ENCODE measurements around the gene FRY. TPM values are rescaled to one million over a fixed set of nuclear protein-coding genes. Genes with fewer than 3 reads are reported as not detected.

The FRY gene
- total and polyA plus RNA-seq, 4 experiments from 2014 or later, result 2.3 to 19.2 (median 11.8) TPM

- Mint-ChIP-seq H3K4me1 (no peaks in the 10 kb centered on the region), H3K27me3 (peaks cover 0 to 3% of the 10 kb centered on the region in 2 donors), H3K4me3 (no peak overlapping the region), H3K9me3 (peaks cover 0 to 5% (median 0%) of the 10 kb centered on the region in 8 donors), H3K27ac (no peak overlapping the region), H3K36me3 (peaks cover 3 to 14% of the 10 kb centered on the region in 2 donors)
- Histone ChIP-seq H3K4me3 (ENCODE audit: low read length in 2 of 2) (no peak overlapping the region), H3K4me1 (ENCODE audit: insufficient read depth, low read length) (no peaks in the 10 kb centered on the region), H3K36me3 (ENCODE audit: insufficient read depth, low read length) (no peaks in the 10 kb centered on the region), H3K27ac (ENCODE audit: low read depth, low read length) (no peak overlapping the region), H3K27me3 (ENCODE audit: insufficient read depth, low read length) (peaks cover 3% of the 10 kb centered on the region), H3K9me3 (ENCODE audit: control insufficient read depth in 1 of 2, low read length in 2 of 2) (no peaks in the 10 kb centered on the region)
- intact Hi-C loops (cut with micrococcal nuclease), result loop anchor here (10.0 kb wide), 1 partner anchor 107 kb away; the partner anchor contains the start of gene FRY
- ChIA-PET POLR2A (ENCODE audit: partially characterized antibody) (no interaction called here), CTCF (ENCODE audit: partially characterized antibody) (no interaction called here)
- DNase-seq, result no peak
These were observed 109.9 kb downstream of the FRY start for GRCh38 chr13:32141462-32141861.

GRCh38 chr13:32142115-32142514 is 110.5 kb downstream of the FRY start:
- intact Hi-C loops (cut with micrococcal nuclease), result loop anchor here (10.0 kb wide), 1 partner anchor 107 kb away; the partner anchor contains the start of gene FRY
- Mint-ChIP-seq H3K4me3 (no peak overlapping the region), H3K4me1 (no peaks in the 10 kb centered on the region), H3K36me3 (peaks cover 6 to 21% of the 10 kb centered on the region in 2 donors), H3K9me3 (peaks cover 0 to 5% (median 0%) of the 10 kb centered on the region in 8 donors), H3K27ac (no peak overlapping the region), H3K27me3 (peaks cover 0 to 3% of the 10 kb centered on the region in 2 donors)
- H3K9me3 ChIP-seq (ENCODE audit: control insufficient read depth in 1 of 2, low read length in 2 of 2), result no peaks in the 10 kb centered on the region
- no peak for DNase-seq
- H3K36me3 ChIP-seq (ENCODE audit: insufficient read depth, low read length), result no peaks in the 10 kb centered on the region
- H3K27me3 ChIP-seq (ENCODE audit: insufficient read depth, low read length), result peaks cover 3% of the 10 kb centered on the region
- POLR2A ChIA-PET (ENCODE audit: partially characterized antibody), result no interaction called here
- H3K27ac ChIP-seq (ENCODE audit: low read depth, low read length), result no peak overlapping the region
- H3K4me3 ChIP-seq (ENCODE audit: low read length in 2 of 2), result no peak overlapping the region
- no peaks in the 10 kb centered on the region for H3K4me1 ChIP-seq (ENCODE audit: insufficient read depth, low read length)
- CTCF ChIA-PET (ENCODE audit: partially characterized antibody), result no interaction called here

GRCh38 chr13:32142956-32143375 is 111.4 kb downstream of the FRY start:
- CTCF ChIA-PET (ENCODE audit: partially characterized antibody), result no interaction called here
- no peaks in the 10 kb centered on the region for H3K36me3 ChIP-seq (ENCODE audit: insufficient read depth, low read length)
- POLR2A ChIA-PET (ENCODE audit: partially characterized antibody), result no interaction called here

GRCh38 chr13:32147193-32147592 is 115.6 kb downstream of the FRY start:
- Histone ChIP-seq H3K27ac (ENCODE audit: low read depth, low read length) (no peak overlapping the region), H3K4me3 (ENCODE audit: low read length in 2 of 2) (no peak overlapping the region), H3K27me3 (ENCODE audit: insufficient read depth, low read length) (peaks cover 3% of the 10 kb centered on the region), H3K4me1 (ENCODE audit: insufficient read depth, low read length) (no peaks in the 10 kb centered on the region), H3K9me3 (ENCODE audit: control insufficient read depth in 1 of 2, low read length in 2 of 2) (no peaks in the 10 kb centered on the region), H3K36me3 (ENCODE audit: insufficient read depth, low read length) (no peaks in the 10 kb centered on the region)
- Mint-ChIP-seq H3K27ac (no peak overlapping the region), H3K4me3 (no peak overlapping the region), H3K9me3 (peaks cover 0 to 5% (median 0%) of the 10 kb centered on the region in 8 donors), H3K27me3 (peaks cover 0 to 4% of the 10 kb centered on the region in 2 donors), H3K36me3 (peaks cover 13 to 38% of the 10 kb centered on the region in 2 donors), H3K4me1 (no peaks in the 10 kb centered on the region)
- ChIA-PET POLR2A (ENCODE audit: partially characterized antibody) (no interaction called here), CTCF (ENCODE audit: partially characterized antibody) (no interaction called here)
- intact Hi-C loops (cut with micrococcal nuclease), result loop anchor here (10.0 kb wide), 1 partner anchor 112 kb away; the partner anchor contains the start of gene FRY
- DNase-seq, result no peak

More at GRCh38 chr13:32142956-32143375, 111.4 kb downstream of the FRY start:
- Histone ChIP-seq H3K4me1 (ENCODE audit: insufficient read depth, low read length) (no peaks in the 10 kb centered on the region), H3K9me3 (ENCODE audit: control insufficient read depth in 1 of 2, low read length in 2 of 2) (no peaks in the 10 kb centered on the region), H3K27me3 (ENCODE audit: insufficient read depth, low read length) (peaks cover 3% of the 10 kb centered on the region), H3K27ac (ENCODE audit: low read depth, low read length) (no peak overlapping the region), H3K4me3 (ENCODE audit: low read length in 2 of 2) (no peak overlapping the region)
- Mint-ChIP-seq H3K4me1 (no peaks in the 10 kb centered on the region), H3K36me3 (peaks cover 9 to 28% of the 10 kb centered on the region in 2 donors), H3K27me3 (peaks cover 0 to 4% of the 10 kb centered on the region in 2 donors), H3K4me3 (no peak overlapping the region), H3K27ac (no peak overlapping the region), H3K9me3 (peaks cover 0 to 5% (median 0%) of the 10 kb centered on the region in 8 donors)
- no peak for DNase-seq
- intact Hi-C loops (cut with micrococcal nuclease), result loop anchor here (10.0 kb wide), 1 partner anchor 108 kb away; the partner anchor contains the start of gene FRY

- Histone ChIP-seq H3K9me3 (ENCODE audit: control insufficient read depth in 1 of 2, low read length in 2 of 2) (no peaks in the 10 kb centered on the region), H3K4me3 (ENCODE audit: low read length in 2 of 2) (no peak overlapping the region), H3K27me3 (ENCODE audit: insufficient read depth, low read length) (peaks cover 3% of the 10 kb centered on the region), H3K36me3 (ENCODE audit: insufficient read depth, low read length) (no peaks in the 10 kb centered on the region), H3K27ac (ENCODE audit: low read depth, low read length) (no peak overlapping the region), H3K4me1 (ENCODE audit: insufficient read depth, low read length) (no peaks in the 10 kb centered on the region)
- intact Hi-C loops (cut with micrococcal nuclease), result loop anchor here (10.0 kb wide), 1 partner anchor 113 kb away; the partner anchor contains the start of gene FRY
- peaks cover 0 to 4% of the 10 kb centered on the region in 2 donors for H3K27me3 Mint-ChIP-seq
- peaks cover 13 to 40% of the 10 kb centered on the region in 2 donors for H3K36me3 Mint-ChIP-seq
- ChIA-PET CTCF (ENCODE audit: partially characterized antibody) (no interaction called here), POLR2A (ENCODE audit: partially characterized antibody) (no interaction called here)
- peak overlapping the region in 2 of 7 donors; percentile 7 to 64 for H3K27ac Mint-ChIP-seq
- H3K4me1 Mint-ChIP-seq, result no peaks in the 10 kb centered on the region
- DNase-seq, result no peak
- peaks cover 0 to 5% (median 0%) of the 10 kb centered on the region in 8 donors for H3K9me3 Mint-ChIP-seq
- no peak overlapping the region for H3K4me3 Mint-ChIP-seq
These were observed 116.4 kb downstream of the FRY start for GRCh38 chr13:32147976-32148375.

GRCh38 chr13:32150239-32150638 is 118.7 kb downstream of the FRY start:
- Mint-ChIP-seq H3K9me3 (peaks cover 0 to 5% (median 0%) of the 10 kb centered on the region in 8 donors), H3K4me1 (no peaks in the 10 kb centered on the region), H3K27ac (no peak overlapping the region), H3K4me3 (no peak overlapping the region), H3K36me3 (peaks cover 11 to 44% of the 10 kb centered on the region in 2 donors), H3K27me3 (peaks cover 0 to 1% of the 10 kb centered on the region in 2 donors)
- CTCF ChIA-PET (ENCODE audit: partially characterized antibody), result no interaction called here
- intact Hi-C loops (cut with micrococcal nuclease), result no loop called here
- H3K27me3 ChIP-seq (ENCODE audit: insufficient read depth, low read length), result no peaks in the 10 kb centered on the region
- POLR2A ChIA-PET (ENCODE audit: partially characterized antibody), result no interaction called here
- H3K4me3 ChIP-seq (ENCODE audit: low read length in 2 of 2), result no peak overlapping the region
- no peak overlapping the region for H3K27ac ChIP-seq (ENCODE audit: low read depth, low read length)
- no peak for DNase-seq
- H3K9me3 ChIP-seq (ENCODE audit: control insufficient read depth in 1 of 2, low read length in 2 of 2), result no peaks in the 10 kb centered on the region
- no peaks in the 10 kb centered on the region for H3K36me3 ChIP-seq (ENCODE audit: insufficient read depth, low read length)
- H3K4me1 ChIP-seq (ENCODE audit: insufficient read depth, low read length), result no peaks in the 10 kb centered on the region

- intact Hi-C loops (cut with micrococcal nuclease), result no loop called here
- CTCF ChIA-PET (ENCODE audit: partially characterized antibody), result no interaction called here
These were observed 119.2 kb downstream of the FRY start for GRCh38 chr13:32150794-32151193.

More at GRCh38 chr13:32150794-32151193, 119.2 kb downstream of the FRY start:
- Histone ChIP-seq H3K27ac (ENCODE audit: low read depth, low read length) (no peak overlapping the region), H3K9me3 (ENCODE audit: control insufficient read depth in 1 of 2, low read length in 2 of 2) (no peaks in the 10 kb centered on the region), H3K36me3 (ENCODE audit: insufficient read depth, low read length) (no peaks in the 10 kb centered on the region), H3K27me3 (ENCODE audit: insufficient read depth, low read length) (no peaks in the 10 kb centered on the region), H3K4me3 (ENCODE audit: low read length in 2 of 2) (no peak overlapping the region), H3K4me1 (ENCODE audit: insufficient read depth, low read length) (no peaks in the 10 kb centered on the region)
- Mint-ChIP-seq H3K9me3 (peaks cover 0 to 3% (median 0%) of the 10 kb centered on the region in 8 donors), H3K36me3 (peaks cover 11 to 43% of the 10 kb centered on the region in 2 donors), H3K4me3 (no peak overlapping the region), H3K4me1 (no peaks in the 10 kb centered on the region), H3K27me3 (peaks cover 0 to 1% of the 10 kb centered on the region in 2 donors), H3K27ac (no peak overlapping the region)
- DNase-seq, result no peak
- POLR2A ChIA-PET (ENCODE audit: partially characterized antibody), result no interaction called here

Data from CD4-positive, alpha-beta memory T cell (primary cell).